ENCODE data around the gene CPNE9.
A peak's percentile ranks its signal among the peaks of the same experiment; 100 is the strongest.
"Not testable (repeated sequence)": the region's sequence is repeated elsewhere in the genome, so short reads cannot be mapped to it uniquely, and the experiment has no call there.

CPNE9 gene

DNA sequence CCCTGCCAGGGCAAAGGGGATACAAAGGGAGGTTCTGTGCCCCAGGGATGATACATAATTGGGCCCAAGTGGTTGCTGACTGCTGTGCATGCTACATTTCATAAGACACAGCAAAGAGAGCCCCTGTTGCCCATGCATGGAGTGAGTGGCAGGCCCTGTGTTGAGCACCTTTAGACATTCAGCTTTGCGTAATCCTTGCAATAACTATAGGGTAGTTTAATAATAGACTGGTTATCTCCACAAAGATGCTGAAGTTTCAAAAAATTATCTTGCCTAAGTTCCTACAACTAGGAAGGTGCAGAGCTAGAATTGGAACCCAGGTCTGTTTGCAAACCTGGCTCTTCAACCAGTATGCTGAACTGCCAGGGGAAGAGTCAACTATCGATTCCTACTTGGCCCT lies 44.4 kb downstream of the CPNE9 start:
- DNase-seq (ENCODE audit: low spot score): no peak

DNA sequence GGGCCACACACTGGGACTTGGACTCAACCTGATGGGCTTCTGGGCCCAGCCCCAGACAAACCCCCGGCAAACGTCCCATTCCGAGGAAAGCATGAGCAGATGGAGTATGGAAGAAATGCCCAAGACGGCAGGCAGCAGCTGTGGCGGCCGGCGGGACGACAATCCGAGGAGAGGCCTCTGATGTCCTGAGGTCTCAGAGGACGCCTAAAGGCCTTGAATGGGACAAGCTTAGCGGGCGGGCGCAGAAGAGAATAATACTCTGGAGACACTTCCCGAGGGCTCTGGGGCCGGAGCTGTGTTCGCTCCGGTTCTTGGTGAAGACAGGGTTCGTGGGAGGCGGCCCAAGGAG lies 45.6 kb downstream of the CPNE9 start:
- DNase-seq (ENCODE audit: low spot score): no peak

DNA sequence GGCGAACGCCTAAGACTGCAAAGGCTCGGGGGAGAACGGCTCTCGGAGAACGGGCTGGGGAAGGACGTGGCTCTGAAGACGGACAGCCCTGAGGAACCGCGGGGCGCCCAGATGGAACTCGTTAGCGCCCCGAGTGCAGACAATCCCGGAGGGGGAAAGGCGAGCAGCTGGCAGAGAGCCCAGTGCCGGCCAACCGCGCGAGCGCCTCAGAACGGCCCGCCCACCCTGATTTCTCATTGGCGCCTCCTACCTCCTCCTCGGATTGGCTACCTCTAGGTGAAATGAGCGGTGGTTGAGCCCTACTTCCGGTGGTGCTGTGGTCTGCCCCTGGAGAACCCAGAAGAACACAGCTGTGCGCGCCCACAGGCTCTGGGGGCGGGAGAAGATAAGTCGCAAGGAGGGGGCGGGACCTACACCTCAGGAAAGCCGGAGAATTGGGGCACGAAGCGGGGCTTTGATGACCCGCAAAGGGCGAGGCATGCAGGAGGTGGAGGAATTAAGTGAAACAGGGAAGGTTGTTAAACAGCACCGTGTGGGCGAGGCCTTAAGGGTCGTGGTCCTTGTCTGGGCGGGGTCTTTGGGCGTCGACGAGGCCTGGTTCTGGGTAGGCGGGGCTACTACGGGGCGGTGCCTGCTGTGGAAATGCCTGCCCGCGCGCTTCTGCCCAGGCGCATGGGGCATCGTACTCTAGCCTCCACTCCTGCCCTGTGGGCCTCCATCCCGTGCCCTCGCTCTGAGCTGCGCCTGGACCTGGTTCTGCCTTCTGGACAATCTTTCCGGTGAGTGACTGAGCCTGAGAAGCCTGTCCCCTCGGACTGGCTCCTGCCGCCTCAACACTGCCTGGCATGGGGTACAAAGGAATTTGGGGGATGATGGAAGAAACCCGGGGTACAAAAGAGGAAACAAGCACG lies 46.3 kb downstream of the CPNE9 start, which contains the start of gene OGG1:
TSS of gene OGG1 (plus strand) at position 308 of the 911 bp plus-strand sequence. CDS start at position 643, 335 bp downstream.
- DNase-seq (ENCODE audit: low spot score): peak; percentile 96

DNA sequence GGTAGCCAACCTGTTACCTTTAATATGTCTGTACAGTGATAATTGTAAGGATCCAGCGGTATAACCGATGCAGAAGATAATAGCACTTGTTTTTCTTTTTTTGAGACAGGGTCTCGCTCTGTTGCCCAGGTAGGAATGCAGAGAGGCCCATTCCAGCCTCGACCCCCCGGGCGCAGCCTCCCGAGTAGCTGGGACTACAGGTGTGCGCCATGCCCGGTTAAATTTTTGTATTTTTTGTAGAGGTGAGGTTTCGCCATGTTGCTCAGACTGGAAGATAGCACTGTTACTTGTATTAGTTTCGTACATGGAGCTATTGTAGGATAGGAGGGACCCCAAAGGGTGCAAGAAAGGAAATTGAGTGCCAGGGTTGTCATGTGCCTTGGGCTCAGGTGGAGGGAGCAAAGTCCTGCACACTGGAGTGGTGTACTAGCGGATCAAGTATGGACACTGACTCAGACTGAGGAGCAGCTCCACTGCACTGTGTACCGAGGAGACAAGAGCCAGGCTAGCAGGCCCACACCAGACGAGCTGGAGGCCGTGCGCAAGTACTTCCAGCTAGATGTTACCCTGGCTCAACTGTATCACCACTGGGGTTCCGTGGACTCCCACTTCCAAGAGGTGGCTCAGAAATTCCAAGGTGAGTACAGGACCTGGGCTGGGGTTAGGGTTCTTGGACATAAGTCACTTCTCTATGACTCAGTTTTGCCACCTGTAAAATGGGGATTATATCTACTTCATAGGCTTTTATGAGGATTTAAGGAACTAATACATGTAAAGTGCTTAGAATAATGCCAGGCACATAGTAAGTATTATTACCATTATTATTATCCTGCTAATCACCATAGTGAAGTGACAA lies 47.2 kb downstream of the CPNE9 start:
- no peak for DNase-seq (ENCODE audit: low spot score)

DNA sequence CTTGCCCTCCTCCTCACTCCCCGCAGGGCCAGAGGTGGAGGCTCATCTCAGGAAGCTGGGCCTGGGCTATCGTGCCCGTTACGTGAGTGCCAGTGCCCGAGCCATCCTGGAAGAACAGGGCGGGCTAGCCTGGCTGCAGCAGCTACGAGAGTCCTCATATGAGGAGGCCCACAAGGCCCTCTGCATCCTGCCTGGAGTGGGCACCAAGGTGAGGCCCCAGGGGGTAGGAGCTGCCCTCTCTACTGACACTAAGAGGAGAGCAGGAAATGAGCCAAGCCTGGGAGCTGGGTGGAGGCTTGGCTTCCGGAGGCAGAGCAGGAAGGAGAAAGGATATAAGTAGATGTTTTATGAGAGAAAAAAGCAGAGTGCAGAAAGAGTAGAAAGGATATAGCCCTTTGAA lies 51.0 kb downstream of the CPNE9 start:
- no peak for DNase-seq (ENCODE audit: low spot score)

DNA sequence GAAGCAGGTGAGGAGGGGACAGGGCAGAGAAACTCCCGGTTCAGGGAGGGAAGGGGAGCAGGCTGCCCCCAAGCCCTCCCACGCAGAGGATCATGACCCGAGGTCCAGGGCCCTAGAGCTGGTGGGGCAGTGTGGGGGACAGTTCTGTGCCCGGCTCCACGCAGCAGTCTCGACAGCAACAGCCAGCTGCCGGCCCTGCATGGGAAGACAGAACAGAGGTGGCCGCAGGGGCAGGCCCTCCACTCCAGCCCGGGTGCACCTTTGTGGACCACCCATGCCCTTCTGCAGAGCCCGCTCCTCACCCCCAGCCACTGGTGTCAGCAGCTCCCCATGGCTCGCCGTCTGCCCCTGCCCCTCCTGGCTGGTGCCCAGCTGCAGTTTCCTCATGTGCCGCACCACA lies 53.8 kb downstream of the CPNE9 start:
- no peak for DNase-seq (ENCODE audit: low spot score)

DNA sequence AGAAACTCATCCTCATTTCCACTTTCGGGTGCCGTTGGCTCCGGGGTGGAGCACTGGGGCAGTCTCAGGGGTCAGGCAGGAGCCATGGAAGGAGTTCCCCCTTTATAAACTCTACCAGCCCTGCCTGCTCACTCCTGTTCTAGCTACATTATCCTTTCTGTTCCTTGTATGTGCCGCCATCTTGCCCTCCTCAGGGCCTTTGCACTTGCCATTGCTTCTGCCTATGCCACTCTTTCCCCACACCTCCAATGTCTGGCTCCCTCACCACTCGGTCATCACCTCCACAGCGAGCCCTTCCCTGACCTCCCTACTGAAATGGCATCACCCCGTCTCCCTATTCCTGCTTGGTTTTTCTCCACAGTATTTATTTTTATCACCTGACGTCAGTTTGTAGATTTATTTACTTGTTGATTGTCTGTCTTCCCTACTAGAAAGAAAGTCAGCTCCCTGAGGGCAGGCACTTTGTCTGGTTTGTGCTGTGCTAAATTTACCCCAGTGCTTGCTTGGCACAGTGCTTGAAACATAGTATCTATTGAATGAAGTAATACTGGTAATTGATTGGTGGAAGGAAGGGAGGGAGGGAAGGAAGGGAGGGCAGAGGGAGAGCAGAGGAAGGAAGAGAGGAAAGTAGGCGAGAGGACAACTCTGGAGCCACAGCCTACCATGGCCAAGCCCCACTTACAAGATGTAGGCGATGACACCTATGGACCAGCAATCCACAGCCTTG lies 57.3 kb downstream of the CPNE9 start:
- DNase-seq (ENCODE audit: low spot score): no peak

DNA sequence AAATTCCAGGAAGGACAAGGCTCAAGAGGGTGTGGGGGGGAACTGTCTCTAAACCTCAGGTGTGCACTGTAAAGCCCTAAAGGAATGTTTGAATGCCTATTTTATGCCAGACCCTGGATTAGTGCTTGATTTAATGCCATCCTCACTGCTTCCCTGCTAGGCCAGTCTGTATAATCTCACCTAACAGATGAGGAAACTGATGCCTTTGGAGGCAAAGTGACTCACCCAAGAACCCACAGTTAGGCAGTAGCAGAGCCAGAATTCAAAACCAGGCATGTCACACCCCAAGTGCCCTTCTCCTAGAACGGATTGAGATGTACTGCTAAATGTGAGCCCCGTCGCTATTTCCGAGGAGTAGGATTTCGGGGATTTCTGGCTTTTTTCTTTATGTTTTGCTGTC lies 58.3 kb downstream of the CPNE9 start:
- DNase-seq (ENCODE audit: low spot score): no peak

DNA sequence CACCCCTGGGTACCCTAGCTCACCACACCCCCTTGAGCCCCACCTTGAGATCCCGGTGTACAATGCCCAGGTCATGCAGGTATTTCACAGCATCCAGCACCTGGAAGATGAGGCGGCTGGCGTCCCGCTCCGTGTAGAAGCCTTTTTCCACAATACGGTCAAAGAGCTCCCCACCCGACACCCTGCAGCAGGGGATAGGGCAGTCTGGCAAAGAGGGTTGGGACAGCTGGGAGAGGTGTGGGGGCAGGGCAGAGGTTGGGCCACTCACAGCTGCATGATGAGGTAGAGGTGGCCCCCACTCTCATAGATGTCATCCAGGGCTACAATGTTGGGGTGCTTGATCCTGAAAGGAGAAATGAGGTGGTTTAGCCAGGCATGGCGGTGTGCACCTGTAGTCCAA lies 59.2 kb downstream of the CPNE9 start:
- no peak for DNase-seq (ENCODE audit: low spot score)

DNA sequence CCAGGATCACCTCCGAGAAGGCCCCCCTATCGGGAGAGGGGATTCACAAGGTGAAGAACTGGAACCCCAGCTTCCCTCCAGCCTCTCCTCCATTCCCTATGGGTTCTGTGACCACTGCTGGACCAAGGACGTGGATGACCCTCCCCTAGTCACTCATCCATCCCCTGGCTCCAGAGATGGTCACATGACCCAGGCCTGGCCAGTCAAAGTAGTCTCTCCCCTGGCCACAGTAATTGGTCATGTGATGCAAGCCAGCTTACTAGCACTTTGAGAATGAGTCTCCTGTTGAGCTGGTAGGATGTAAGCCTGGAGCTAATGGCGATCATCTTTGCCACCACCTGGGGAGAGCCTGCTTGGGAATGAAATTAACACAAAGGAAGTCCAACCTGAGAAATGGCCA lies 62.2 kb downstream of the CPNE9 start:
- DNase-seq (ENCODE audit: low spot score): no peak

DNA sequence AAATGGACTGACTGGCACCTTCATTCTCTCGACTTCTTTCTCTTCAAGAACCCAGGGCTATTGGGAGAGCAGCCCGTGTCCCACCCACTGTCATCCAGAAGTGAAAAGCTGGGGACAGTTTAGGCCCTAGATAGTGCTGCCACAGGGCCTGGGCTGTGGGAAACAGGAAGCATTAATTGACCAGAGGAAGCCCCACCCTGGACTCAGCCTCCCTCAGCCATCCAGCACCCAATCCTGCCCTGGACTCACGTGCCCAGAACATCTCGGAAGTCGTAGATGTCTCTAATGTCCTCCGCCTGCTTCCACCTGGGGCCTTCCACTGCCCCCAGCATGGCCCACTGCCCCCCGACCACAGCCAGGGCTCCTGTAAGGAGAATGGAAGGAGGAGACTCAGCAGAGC lies 63.8 kb downstream of the CPNE9 start:
- DNase-seq (ENCODE audit: low spot score): no peak

DNA sequence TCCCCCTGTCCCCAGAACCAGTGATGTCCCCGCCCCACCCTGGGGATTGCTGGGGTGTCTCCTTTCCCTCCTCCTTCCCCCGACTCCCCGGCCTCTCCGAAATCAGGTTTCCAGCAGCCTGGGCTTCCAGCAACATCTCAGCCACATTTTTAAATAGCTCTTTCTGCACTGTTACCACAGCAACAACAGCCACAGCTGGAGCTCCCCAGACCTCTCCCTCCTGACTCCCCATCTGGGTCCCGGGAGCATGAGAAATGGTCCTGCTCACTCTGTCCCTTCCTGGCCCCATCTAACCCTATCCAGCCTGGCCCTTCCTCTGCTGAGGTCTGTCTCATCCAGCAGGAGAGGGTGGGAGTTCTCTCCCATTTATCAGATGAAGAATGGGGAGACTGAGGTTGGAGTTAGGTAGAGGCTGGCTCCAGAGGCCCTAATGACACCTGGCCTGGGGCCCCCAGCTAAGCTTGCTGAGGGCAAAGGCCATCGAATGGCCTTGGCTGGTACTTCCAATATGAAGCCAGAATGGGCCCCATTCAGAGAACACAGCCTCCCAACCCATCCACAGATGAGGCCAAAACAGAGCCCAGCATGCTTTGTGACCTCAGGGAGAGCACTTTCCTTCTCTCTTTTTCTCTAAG lies 64.6 kb downstream of the CPNE9 start:
- DNase-seq (ENCODE audit: low spot score): no peak

DNA sequence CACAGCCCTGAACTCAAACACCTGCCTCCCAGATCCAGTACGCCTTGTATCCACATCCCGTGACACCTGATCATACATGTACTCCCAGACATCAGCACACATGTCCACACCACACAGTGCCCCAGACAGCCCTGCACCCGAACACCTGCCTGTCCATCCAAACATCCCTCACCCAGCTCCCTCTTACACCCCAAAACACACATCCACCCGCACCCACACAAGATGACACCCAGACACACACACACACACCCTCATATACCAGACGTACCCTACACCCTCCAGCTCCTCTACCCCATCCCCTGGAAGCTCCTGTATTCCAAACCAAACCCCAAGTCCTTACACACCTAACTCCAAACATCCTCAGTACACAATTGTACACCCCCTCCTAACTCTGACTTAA lies 65.4 kb downstream of the CPNE9 start:
- no peak for DNase-seq (ENCODE audit: low spot score)

DNA sequence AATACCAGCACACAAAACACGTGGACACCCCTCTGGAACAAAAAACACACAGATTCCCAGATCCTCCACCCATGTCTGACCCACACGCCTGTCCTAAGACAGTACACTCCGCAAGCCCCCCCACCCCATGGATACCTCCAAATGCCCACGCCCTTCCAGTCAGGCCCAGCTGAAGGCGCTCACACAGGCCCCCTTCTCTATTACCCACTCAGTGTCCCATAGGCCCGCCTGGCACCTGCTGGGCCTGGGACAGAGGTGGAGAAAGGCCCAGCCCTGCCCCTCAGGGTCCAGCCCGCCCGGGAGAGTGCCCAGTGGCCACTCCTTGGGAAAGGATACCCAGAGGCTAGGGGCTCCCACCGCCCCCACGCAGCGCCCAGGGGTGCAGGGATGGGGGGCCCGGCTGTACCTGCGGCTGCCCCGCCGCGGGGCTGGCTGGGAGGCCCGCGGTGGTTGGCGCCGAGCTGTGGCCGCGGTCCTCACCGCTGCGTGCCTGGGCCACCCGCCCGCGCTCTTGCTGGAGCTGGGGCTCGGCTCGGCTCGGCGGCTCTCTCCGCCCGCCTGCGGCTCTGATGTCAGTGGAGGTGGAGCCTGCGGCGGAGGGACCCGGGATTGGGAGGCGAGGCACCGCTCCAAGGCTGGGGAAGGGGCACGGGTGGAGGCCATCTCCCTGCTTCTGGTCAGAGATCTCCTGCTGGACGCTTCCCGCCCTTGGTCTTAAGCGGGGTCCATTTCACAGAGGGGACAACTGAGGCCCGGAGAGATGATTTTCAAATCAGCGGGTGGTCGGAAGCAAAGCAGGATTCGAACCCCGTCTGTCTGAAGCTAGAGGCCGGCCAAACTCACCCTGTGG lies 66.0 kb downstream of the CPNE9 start, which contains the start of gene CAMK1:
TSS of gene CAMK1 (minus strand) at position 522 of the 850 bp plus-strand sequence. CDS start 2,198 bp downstream, outside the sequence.
- DNase-seq (ENCODE audit: low spot score): peak; percentile 48

DNA sequence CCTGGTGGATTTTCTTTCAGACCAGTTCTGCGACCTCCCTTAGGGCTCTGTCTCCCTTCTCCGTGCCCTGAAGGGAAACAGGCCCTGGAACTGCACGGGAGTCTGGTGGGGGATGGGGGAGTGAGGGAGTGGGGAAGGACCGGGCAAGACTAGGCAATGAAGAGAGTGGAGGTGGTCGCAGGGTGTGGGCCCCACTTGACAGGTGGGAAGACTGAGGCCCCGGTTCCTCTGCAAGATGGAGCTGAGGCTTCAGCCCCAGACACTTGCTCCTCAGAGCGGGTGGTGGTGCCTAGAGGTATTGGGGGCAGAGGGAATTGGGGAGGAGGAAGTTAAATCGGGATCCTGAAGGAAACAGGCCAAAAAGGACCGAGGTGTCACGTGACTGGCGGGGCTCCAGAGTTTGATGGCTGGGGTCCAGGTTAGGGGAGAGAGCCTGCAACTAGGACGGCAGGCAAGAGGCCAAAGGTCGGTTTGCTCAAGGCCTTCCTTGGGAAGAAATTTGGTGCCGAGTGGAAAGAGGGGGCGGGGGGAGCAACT lies 66.7 kb downstream of the CPNE9 start:
- DNase-seq (ENCODE audit: low spot score): no peak

DNA sequence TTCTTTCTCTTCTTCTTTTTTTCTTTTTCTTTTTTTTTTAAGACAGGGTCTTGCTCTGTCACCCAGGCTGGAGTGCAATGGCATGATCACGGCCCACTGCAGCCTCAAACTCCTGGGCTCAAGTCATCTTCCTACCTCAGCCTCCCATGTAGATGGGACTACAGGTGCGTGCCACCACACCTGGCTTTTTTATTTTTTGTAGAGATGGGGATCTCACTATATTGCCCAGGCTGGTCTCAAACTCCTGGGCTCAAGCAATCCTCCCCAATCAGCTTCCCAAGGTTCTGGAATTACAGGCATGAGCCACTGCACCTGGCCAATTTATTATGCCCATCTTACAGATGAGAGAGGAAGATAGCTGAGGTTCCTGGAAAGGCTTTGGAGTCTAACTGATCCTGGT lies 67.4 kb downstream of the CPNE9 start:
- DNase-seq (ENCODE audit: low spot score): not testable (repeated sequence)

DNA sequence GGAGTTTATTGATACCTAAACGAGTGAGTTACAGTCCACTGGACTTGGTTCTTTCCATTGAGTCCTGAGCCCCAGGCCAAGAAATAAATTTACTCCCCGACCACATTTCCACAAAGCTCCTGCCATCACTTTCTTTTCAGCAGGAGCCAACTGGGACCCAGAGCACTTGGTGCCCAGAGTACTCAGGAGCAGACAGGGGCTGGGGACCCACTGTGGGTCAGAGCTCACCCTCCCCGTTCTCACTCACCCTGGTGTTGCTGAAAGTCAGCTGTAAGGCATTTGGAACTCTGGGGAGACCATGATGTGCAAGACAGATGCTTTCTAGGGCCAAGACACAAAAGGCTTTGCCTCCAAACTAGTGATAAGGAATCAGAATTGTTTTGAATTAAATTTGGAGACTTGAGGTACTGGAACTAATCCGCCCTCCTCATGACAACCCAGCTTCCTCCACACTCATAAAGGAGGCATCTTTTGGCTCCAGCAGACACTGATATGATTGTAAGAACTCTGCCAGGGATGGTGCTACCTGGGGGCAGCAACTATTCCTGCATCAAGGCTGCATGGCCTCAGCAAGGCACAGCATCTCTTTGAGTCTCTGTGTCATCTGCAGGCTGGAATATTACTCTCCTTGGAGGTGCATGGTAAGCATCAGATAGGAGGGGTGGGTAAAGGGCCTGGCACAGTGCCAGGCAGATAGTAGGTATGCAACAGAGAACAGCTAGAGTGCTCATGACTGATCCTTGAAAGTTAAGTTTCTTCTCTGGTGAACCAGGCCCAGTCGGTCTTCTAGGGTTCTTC lies 73.5 kb downstream of the CPNE9 start:
- no peak for DNase-seq (ENCODE audit: low spot score)

DNA sequence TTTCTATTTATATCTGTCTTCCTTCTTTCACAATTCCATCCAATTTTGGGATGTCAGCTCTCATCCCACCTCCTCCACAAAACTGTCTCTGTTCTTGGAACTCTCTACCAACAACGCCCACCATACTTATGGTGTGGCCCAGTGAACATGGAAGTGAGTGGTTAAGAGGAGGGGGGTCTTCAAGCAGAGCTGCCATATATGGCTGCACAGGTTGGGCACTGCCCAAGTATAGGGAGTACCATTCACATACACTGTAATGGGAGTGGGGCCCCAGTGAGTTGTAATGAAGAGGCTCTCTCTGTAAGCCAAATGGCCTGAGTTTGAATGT lies 74.0 kb downstream of the CPNE9 start:
- DNase-seq (ENCODE audit: low spot score): no peak

DNA sequence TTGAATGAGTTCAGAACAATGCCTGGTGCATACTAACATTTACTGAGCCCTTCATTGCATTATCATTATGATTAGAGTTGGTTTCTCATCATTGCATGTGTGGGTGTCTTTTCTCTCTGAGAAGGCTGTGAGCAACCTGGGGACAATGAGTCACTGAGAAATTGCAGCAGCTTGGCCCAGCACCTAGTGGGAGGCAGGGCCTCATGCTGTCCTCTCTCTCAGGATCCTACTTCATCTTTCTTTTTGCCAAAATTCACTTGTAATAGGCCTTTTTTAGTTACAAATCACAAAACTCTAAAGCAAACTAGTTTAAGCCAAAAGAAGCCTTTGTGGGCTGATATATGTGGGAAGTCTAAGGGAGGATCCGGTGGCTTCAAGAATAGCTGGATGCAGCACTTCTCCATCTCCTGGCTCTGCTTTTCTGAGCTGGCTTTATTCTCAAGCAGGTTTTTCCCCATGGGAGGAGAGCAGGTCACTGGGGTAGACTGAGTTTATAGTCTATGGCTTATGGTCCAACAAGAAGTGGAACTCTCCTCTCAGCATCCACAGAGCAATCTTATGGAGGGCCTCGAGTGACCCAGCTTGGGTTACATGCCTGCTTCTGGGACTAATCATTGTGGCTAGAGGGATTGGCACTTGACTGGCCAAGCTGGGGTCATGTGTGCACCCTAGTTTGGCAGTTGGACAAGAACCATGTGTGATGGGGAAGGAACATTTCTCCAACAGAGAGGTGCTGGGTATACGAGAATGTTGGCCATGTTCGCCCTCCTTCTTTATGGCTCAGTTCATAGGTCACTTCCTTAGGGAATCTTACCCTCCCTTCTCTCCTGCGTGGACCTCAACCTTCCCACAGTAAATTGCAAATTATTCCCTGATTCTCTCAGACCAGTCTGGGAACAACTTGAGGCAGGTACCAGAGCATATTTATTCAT lies 74.8 kb downstream of the CPNE9 start:
- no peak for DNase-seq (ENCODE audit: low spot score)

Measured in CD4-positive, alpha-beta T cell treated with Interleukin-2 at 100 ng/mL for 4 hours (primary cell).